HepG2 (cell line): ENCODE measurements around the gene VMO1. TPM values are rescaled to one million over a fixed set of nuclear protein-coding genes. Genes with fewer than 3 reads are reported as not detected.

ENCODE experiments used
- ATAC-seq: fragments of 200-7000 bp; cut with Tn5 transposase; 3 replicates; pipeline ENCODE4 v1.9.1; 2020; ENCODE audit warnings: mild to moderate bottlenecking, moderate library complexity
- BruUV-seq: library from RNA; stranded (reverse); fragments of 400-500 nt; replicated peaks from 2 replicates; lab custom pipeline; 2021; lab: Mats Ljungman, UMichigan
- CTCF ChIA-PET: fragments of 300-600 bp; formaldehyde crosslinking; extraction: SDS; loops from one replicate; lab custom pipeline; 2021; ENCODE audit warnings: low total read pairs, inconsistent platforms, low intra/inter-chr PET ratio; lab: Yijun Ruan, JAX
- POLR2A ChIA-PET: fragments of 350-600 bp; sonication (Branson Sonifier 250); formaldehyde crosslinking; loops from one replicate; lab custom pipeline; 2020; ENCODE audit warnings: antibody characterized with exemption, inconsistent platforms; lab: Yijun Ruan, JAX
- DNase-seq: peaks from one replicate; pipeline ENCODE4 v3.0.0-alpha.2; 2015; ENCODE audit warnings: low spot score
- FAIRE-seq: peaks from 3 replicates; lab custom pipeline; 2011; peaks lifted over from hg19 to GRCh38; lab: Jason Lieb, UNC
- H2AFZ ChIP-seq: one replicate; pipeline ENCODE4 v1.6.1; 2011; ENCODE audit warnings: low read length, inconsistent platforms
- H3K27ac ChIP-seq: fragments of 300-600 bp; 3 replicates; pipeline ENCODE4 v1.8.0; 2011; ENCODE audit warnings: mixed run types, mild to moderate bottlenecking, mixed read lengths, low read length, inconsistent platforms; ENCODE audit not compliant: insufficient read depth; ENCODE audit errors: extremely low read length
- H3K27me3 ChIP-seq, 2 experiments: fragments of 200-600 bp in 1 of 2; 2 replicates in 1 of 2; 3 replicates in 1 of 2; pipeline versions ENCODE4 v1.6.0 to v1.8.0; 2011; ENCODE audit warnings: low read length in 2 of 2, mild to moderate bottlenecking in 2 of 2, moderate library complexity in 2 of 2, inconsistent platforms in 1 of 2; ENCODE audit not compliant: insufficient read depth in 2 of 2, control insufficient read depth in 1 of 2
- H3K36me3 ChIP-seq, 2 experiments: fragments of 200-600 bp in 1 of 2; replicated peaks in 1 of 2; 2 replicates in 1 of 2; 3 replicates in 1 of 2; pipeline versions ENCODE4 v1.5.1 to v1.8.0; 2011; ENCODE audit warnings: low read length in 2 of 2, inconsistent platforms in 1 of 2; ENCODE audit not compliant: insufficient read depth in 2 of 2, control insufficient read depth in 1 of 2
- H3K4me1 ChIP-seq: 2 replicates; pipeline ENCODE4 v1.5.1; 2012; ENCODE audit warnings: low read length, inconsistent platforms; ENCODE audit not compliant: insufficient read depth
- H3K4me2 ChIP-seq: 2 replicates; pipeline ENCODE4 v1.6.0; 2011; ENCODE audit warnings: low read depth, low read length, inconsistent platforms
- H3K4me3 ChIP-seq, 3 experiments: fragments of 200-600 bp in 1 of 3; sonication (generic), shearing (Covaris generic) in 1 of 3; replicated peaks in 1 of 3; 2 replicates each; pipeline ENCODE4 v1.5.1; 2011 to 2016; ENCODE audit warnings: low read length in 3 of 3, inconsistent platforms in 2 of 3, low read depth in 2 of 3, mild to moderate bottlenecking in 2 of 3, control low read depth in 1 of 3, mixed read lengths in 1 of 3; ENCODE audit not compliant: insufficient read depth in 1 of 3
- H3K79me2 ChIP-seq: one replicate; pipeline ENCODE4 v1.6.1; 2011; ENCODE audit warnings: low read length, inconsistent platforms; ENCODE audit not compliant: insufficient read depth
- H3K9ac ChIP-seq: 2 replicates; pipeline ENCODE4 v1.6.0; 2011; ENCODE audit warnings: mild to moderate bottlenecking, low read depth, low read length, inconsistent platforms; ENCODE audit not compliant: insufficient read depth
- H3K9me3 ChIP-seq: 2 replicates; pipeline ENCODE4 v1.5.1; 2012; ENCODE audit warnings: mild to moderate bottlenecking, low read length
- H4K20me1 ChIP-seq: 2 replicates; pipeline ENCODE4 v1.6.0; 2011; ENCODE audit warnings: inconsistent platforms, mild to moderate bottlenecking, low read length, moderate library complexity; ENCODE audit not compliant: insufficient read depth
- BORCS8-MEF2B ChIP-seq: sonication (generic); formaldehyde crosslinking; IDR thresholded peaks from 2 replicates; pipeline ENCODE4 v1.8.0; 2022; ENCODE audit warnings: mild to moderate bottlenecking, missing genetic modification reagents
- GMEB1 ChIP-seq: sonication (generic); formaldehyde crosslinking; IDR thresholded peaks from 2 replicates; pipeline ENCODE4 v1.5.1; 2020; ENCODE audit warnings: missing genetic modification reagents, mild to moderate bottlenecking, borderline replicate concordance
- ZMYM3 ChIP-seq: sonication (generic); formaldehyde crosslinking; IDR thresholded peaks from 2 replicates; pipeline ENCODE4 v1.5.1; 2020; ENCODE audit warnings: mild to moderate bottlenecking, missing genetic modification reagents
- ZNF124 ChIP-seq: sonication (generic); formaldehyde crosslinking; IDR thresholded peaks from 2 replicates; pipeline ENCODE4 v1.4.0; 2020; ENCODE audit warnings: missing genetic modification reagents
- ZNF138 ChIP-seq: sonication (generic); formaldehyde crosslinking; IDR thresholded peaks from 2 replicates; pipeline ENCODE4 v1.5.0; 2020; ENCODE audit warnings: mild to moderate bottlenecking, low read depth, missing genetic modification reagents
- ZNF280D ChIP-seq: sonication (generic); formaldehyde crosslinking; IDR thresholded peaks from 2 replicates; pipeline ENCODE4 v1.5.1; 2020; ENCODE audit warnings: mild to moderate bottlenecking, missing genetic modification reagents
- ZNF383 ChIP-seq: sonication (generic); formaldehyde crosslinking; IDR thresholded peaks from 2 replicates; pipeline ENCODE4 v1.4.0; 2020; ENCODE audit warnings: missing genetic modification reagents, mild to moderate bottlenecking, borderline replicate concordance
- ZNF44 ChIP-seq: sonication (generic); formaldehyde crosslinking; IDR thresholded peaks from 2 replicates; pipeline ENCODE4 v1.5.1; 2020; ENCODE audit warnings: mild to moderate bottlenecking, missing genetic modification reagents
- ZNF589 ChIP-seq: sonication (generic); formaldehyde crosslinking; conservative IDR thresholded peaks from 2 replicates; pipeline ENCODE4 v1.8.0; 2022; ENCODE audit warnings: mild to moderate bottlenecking, moderate library complexity, missing genetic modification reagents
- ZNF883 ChIP-seq: sonication (generic); formaldehyde crosslinking; IDR thresholded peaks from 2 replicates; pipeline ENCODE4 v1.5.1; 2020; ENCODE audit warnings: mild to moderate bottlenecking, missing genetic modification reagents; ENCODE audit errors: not compliant biosample characterization
- WGBS: methylation state at CpG from one replicate; pipeline ENCODE4 v1.1.6; 2017; ENCODE audit warnings: low lambda C conversion rate; 5-methylcytosine and 5-hydroxymethylcytosine counted together
- in situ Hi-C: cut with HindIII; loops from 2 replicates; pipeline ENCODE4 v1.10.0; 2017; ENCODE audit warnings: low pct_unique_long_range_greater_than_20kb; ENCODE audit not compliant: extremely low pct_ligation_motif_present
- intact Hi-C: fragments of 100-400 bp; cut with micrococcal nuclease; formaldehyde crosslinking; loops from one replicate; pipeline ENCODE4 v1.10.0; 2022; ENCODE audit not compliant: unreplicated experiment
- polyA plus RNA-seq, 8 experiments: library from polyadenylated mRNA; depleted of rRNA in 3 of 8; stranded (reverse) in 7 of 8; unstranded in 1 of 8; fragments of >200 nt; fragmentation: Illumina TruSeq in 4 of 8; extraction: Trizol in 4 of 8; gene quantifications; 2 replicates each; pipeline versions ENCODE4 v1.2.1 to v1.2.3, GENCODE V29; 2011 to 2016; ENCODE audit warnings: low read depth in 4 of 8, missing spikeins in 1 of 8, mixed read lengths in 1 of 8; ENCODE audit not compliant: insufficient read depth in 1 of 8
- total RNA-seq, 5 experiments: library from RNA; depleted of rRNA; stranded (reverse); fragments of >200 nt; fragmentation: Illumina TruSeq; extraction: Trizol; gene quantifications; 2 replicates each; pipeline ENCODE4 v1.2.3, GENCODE V29; 2016; ENCODE audit warnings: low read depth in 1 of 5

Gene VMO1
- total and polyA plus RNA-seq, 2 of the 13 experiments (the other 11 are each of a cell fraction or from before 2014, with no cell fraction given) = not detected

- no peak for TF ChIP-seq ZNF44
Observed at GRCh38 chr17:4748686-4749085, 37.5 kb downstream of the VMO1 start (continued).

- no peak for ATAC-seq
- no peak for FAIRE-seq
- Histone ChIP-seq H3K9me3 (no peaks in the 10 kb centered on the region), H3K27ac (no peak overlapping the region), H4K20me1 (no peaks in the 10 kb centered on the region), H3K4me1 (peaks cover 72% of the 10 kb centered on the region), H3K9ac (no peak overlapping the region), H2AFZ (no peak overlapping the region), H3K4me2 (no peak overlapping the region), H3K4me3 (no peak overlapping the region)
- intact Hi-C loops = no loop called here
- WGBS = 75% methylated on average over 5 of the region's 5 CpGs
- CTCF ChIA-PET = no interaction called here
- POLR2A ChIA-PET = interaction anchor here (1.1 to 2.3 kb wide), 2 partner anchors 24 to 43 kb away, joined by 4 to 9 read pairs; partner anchors contain the start of gene TM4SF5
- TF ChIP-seq ZNF124 (CRISPR knock-in tag) (no peak), ZNF138 (CRISPR knock-in tag) (no peak), ZNF883 (no peak), GMEB1 (CRISPR knock-in tag) (no peak), ZNF383 (CRISPR knock-in tag) (no peak), ZNF589 (no peak), BORCS8-MEF2B (CRISPR knock-in tag) (no peak), ZNF280D (no peak), ZMYM3 (no peak)
- TF ChIP-seq, all 625 proteins: peak for 0
- no peaks in the 10 kb centered on the region for H3K79me2 ChIP-seq
- in situ Hi-C loops = no loop called here
- no peak for DNase-seq
- H3K27me3 ChIP-seq = no peaks in the 10 kb centered on the region
- no TSS peak for BruUV-seq
- H3K36me3 ChIP-seq = no peaks in the 10 kb centered on the region
Observed at GRCh38 chr17:4747847-4748246, 38.3 kb downstream of the VMO1 start.
